GM19324 (cell line): ENCODE measurements around the gene HS3ST6.
"Not testable (repeated sequence)": the region's sequence is repeated elsewhere in the genome, so short reads cannot be mapped to it uniquely, and the experiment has no call there.

Experiments
- ATAC-seq: cut with Tn5 transposase; IDR thresholded peaks from one replicate; pipeline ENCODE4 v1.9.1; 2021; ENCODE audit warnings: mild to moderate bottlenecking, moderate library complexity; ENCODE audit not compliant: unreplicated experiment, low FRiP score

The HS3ST6 gene

DNA sequence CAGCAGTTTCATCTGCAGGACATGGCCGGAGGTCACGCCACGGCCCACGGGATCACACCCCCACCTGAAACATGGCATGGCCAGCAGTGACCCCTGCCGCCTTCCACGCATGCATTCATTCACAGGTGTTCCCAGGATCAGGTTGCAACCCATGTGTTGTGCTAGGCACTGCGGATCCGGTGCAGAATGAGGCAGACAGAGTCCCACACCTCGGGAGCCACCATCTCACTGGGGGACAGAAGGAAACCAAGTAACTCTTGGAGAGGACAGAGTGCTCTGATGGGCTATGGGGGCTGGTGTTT is 29.1 kb upstream of the HS3ST6 start:
- ATAC-seq = no peak

DNA sequence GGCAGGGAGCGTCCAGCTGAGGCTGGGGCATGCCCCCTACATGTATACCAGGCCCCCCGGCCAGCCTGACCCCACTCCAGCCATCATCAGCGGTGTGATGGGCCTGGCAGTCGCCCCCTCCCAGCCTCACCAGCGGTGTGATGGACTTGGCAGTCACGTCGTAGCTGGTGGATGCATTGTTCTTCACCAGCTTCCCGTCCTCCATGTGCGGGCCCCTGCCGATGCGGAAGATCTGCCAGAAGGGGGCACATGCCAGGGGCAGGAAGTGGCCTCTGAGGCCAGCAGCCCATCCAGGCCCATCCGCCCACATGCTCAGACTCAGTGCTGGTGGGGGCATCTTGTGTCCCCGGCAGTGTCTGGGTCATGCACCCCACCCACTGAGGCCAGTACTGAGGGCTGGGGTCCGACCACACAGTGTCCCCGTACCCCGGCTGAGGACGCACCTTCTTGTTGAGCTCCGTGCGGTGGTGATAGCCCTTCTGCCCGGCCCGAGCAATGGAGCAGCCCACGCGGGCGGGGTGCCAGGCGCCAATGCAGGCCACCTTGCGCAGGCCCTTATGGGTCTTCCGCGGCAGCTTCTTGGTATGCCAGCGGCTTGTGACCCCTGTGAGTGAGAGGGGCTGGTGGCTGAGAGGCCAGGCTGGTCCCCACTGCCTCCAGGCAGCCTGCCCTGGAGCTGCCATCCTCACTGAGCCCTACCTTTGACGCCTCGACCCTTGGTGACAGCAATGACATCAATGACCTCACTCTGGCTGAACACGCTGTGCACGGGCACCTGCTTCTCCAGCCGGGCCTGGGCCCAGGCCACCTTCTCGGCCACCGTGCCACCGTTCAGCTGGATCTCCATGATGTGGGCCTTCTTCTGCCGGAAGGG is 28.5 kb upstream of the HS3ST6 start:
- ATAC-seq = no peak

GRCh38 chr16:1945559-1946391 is 27.6 kb upstream of the HS3ST6 start:
- no peak for ATAC-seq

DNA sequence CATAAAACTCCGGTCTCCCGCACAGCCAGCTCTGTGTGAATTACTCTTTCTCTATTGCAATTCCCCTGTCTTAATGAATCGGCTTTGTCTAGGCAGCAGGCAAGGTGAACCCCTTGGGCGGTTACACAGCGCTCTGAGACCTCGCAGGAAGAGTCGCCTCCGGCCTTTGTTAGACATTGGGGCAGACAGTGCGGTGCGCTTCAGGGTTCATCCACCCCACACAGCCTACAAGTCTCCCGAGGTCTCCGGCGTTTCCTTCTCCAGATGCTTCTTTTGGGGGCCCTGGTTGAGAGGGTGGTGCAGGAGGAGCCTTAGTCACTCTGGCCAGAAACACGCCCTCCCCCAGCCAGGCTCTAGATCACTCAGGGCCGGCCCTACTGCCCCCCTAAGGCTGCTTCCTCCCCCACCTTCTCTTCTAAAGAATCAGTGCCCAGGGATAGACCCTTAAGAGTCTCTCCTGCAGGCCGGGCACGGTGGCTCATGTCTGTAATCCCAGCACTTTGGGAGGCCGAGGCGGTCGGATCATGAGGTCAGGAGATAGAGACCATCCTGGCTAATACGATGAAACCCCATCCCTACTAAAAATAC is 26.5 kb upstream of the HS3ST6 start:
- no peak for ATAC-seq

GRCh38 chr16:1942810-1943726 is 24.9 kb upstream of the HS3ST6 start, which contains the start of gene MSRB1:
MSRB1 (minus strand) TSS chr16:1943199; CDS start chr16:1943156, 43 bp downstream.
- ATAC-seq = peak; percentile 89

GRCh38 chr16:1942047-1942809 is 24.0 kb upstream of the HS3ST6 start:
- no peak for ATAC-seq

DNA sequence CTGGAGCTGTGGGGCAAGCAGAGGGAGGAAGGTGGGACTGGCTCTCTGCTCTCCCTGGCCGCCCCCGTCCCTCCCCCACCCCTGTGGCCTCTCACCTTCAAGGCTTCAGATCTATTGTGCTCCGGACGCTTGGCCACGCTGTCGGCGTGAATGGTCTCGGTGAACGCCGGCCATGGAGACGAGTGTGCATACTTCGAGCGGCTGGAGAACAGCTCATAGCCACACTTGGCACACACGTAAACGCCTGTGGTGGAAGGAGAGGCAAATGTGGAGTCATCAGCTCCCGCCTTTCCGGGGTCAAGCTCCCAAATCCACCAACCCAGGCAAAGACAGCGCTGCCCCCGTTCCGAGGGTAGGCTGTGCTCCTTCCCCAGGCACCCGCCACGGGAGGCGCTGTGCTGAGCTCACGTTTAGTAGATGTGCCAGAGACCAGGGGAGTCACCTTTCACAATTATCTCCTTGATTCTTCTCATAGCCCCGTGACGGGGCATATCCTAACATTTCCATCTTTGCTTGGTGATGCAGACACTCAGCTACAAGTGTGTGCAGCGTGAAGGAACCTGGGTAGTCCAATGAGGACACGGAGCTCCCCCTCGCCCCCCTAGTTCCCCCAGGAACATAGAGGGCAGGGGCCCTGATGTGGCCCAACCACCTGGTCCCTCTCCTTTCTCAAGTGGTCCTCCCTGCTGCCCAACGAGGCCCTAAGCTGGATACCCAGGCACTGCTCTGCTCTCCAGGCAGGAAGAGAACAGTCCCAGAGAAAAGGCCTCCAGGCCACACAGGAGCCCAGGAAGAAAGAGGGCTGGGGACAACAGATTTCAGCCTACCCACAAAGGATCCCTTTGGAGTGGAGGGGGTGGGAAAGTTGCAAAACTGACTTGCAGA is 23.2 kb upstream of the HS3ST6 start:
- no peak for ATAC-seq

DNA sequence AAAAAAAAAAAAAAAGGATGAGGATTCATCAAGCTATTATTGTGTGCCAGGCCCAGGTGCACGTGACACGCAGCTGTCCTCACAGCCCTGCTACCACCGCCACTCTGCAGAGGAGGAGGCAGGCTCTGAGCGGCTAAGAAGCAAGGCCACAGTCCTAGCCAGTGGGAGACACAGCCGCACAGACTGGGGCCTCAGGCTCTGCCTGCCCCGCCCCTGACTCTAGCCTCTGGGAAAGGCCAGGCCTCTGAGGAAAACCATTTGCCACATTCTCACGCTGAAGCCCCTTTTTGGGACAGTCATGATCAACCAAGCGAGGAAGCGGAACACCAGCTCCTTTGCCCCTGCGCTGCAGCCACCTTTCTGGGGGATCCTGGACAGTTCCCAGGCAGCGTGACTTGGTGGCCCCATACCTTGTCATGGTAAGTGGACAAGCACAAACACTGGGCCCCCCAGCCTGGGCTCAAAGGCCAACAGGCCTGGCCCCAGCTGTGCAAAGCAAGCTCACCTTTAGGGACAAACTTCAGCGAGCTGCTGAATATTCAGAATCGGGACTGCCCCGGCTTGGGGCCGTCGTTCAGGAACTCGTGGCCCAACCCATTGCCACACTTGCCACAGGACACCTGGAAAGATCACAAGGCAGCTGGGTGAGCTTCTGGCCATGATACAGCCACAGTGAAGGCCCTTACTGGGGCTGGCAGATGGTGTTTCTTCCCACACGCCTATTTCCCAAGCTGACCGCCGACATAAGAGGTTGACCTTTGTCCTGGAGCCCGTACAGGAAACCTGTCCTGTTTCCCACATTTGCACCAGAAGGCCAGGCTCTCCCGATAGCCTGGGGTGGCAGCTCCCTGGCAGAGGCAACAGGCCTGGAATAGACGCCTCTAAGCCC is 22.3 kb upstream of the HS3ST6 start:
- no peak for ATAC-seq

- not testable (repeated sequence) for ATAC-seq
Observed at GRCh38 chr16:1939833-1940232, 21.6 kb upstream of the HS3ST6 start.

DNA sequence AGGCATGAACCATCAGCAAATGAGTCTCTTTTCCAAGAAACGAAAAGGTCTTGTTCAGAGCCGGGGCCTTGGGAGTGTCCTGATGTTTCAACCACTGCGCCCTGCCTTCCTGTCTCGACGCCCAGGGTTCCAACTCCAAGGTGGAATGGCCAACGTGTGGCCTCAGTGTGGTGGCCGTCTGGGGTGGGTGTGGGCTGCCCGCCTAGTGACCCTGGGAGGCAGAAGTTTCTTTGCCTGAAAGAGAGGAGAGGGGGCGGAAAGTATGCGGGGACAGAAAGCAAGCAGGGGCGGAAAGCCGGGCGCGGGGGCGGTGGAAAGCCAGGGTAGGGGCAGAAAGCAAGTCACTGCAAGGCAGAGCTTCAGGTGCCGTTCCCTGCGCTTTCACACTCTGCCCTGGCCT is 20.7 kb upstream of the HS3ST6 start:
- no peak for ATAC-seq

DNA sequence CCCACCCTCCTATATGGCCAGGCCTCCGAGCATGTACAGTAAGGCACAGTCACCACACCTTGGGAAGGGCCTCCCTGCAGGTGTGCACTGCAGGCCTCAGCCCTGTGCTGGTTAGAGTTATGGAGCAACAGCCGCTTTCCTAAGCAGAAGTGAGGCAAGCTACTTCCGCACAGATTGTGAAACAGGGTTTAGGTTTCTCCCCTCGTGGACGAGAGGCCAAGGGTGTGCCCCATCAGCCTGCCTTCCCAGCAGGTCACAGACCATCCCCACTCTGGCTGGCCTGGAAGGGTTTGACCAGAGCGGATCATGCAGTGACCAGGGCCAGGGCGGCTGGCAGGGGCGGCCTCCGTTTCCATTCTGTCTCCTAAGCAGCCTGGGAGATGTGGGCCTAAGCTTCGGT is 20.1 kb upstream of the HS3ST6 start:
- no peak for ATAC-seq

DNA sequence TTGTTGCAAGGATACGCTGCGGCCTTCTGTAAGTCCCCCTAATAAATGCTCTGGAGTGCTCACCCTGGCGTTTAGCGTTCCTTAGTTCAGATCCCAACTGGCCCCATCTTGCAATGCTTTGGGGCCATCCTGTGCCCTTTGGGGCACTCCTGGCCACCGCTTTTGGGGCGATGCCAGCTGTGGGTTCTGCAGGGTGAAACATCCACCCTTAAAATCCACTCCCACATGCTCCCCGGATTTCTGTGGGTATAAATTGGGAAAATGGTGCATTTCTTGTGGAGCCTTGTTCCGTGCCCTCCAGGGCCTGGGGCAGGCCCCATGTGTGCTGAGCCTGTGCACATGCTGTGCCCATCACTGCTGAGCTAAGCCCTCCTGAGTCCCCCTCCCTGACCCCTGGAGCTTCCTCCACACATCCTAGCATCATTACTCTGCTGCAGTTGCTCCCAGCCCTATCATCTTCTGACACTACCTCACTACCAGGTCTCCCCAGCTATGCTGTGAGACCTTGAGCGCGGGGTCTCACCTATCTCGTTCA is 18.8 kb upstream of the HS3ST6 start:
- no peak for ATAC-seq

- ATAC-seq = no peak
Observed at GRCh38 chr16:1933097-1933661, 15.0 kb upstream of the HS3ST6 start.

DNA sequence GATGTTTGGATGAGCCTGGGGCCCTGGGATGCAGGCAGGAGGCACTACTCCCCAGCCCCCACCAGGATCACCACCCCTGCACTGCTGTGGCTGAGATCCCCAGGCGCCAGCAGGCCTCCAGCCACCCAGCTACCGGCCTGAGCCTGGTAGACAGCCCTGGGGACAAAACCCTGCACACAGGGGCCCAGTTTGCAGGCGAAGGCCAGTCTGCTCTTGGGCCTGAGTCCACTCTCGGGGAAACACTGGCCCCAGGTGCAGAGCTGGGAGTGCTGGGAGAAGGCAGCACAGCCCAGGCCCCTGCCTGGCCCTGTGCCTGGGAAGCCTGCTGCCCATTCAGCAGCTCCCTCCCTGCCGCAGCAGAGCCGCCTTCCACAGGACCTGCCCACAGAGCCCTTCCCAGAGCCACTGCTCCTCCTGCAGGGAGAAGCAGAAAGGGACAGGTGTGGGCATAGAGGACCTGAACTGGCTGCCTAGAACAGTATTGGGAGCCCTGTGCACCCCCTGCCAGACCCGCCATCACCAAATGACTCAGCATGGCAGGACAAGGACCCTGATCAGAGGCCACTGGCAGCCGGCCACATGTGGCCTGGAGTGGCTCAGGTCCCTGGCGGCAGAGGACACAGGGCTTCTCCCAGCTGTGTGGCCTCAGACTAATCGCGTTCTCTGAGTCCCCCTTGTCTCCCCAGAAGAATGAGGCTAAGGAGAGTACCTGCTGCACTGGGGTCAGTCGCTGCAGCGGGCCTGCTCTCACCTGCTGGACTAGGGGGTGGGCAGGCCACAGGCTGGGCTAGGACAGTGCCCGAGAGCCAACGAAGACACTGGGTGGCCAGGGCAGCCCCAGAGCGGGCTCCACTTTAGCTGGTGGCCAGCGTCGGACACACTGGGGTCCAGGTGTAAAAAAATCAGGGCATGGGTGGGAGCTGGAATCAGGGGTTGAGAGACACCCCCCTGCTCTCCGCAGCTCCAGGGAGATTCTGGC is 14.1 kb upstream of the HS3ST6 start:
- no peak for ATAC-seq

DNA sequence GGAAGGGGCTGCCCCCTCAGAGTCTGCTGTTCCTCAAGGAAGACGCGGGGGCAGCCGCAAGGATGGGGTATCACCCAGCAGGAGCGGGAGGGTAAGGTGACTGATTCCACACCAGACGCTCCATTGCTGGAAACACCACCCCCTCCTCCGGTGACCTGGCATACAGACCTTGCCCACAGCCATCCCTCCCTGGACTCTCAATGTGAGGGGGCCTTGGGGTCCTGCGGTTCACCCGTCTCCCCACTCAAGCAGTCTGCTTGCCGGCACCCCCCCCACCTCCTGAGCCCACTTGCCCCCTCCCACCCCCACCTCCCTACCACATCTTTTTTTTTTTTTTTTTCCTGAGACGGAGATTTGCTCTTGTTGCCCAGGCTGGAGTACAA is 12.1 kb upstream of the HS3ST6 start:
- no peak for ATAC-seq
